ENCODE data around the gene C4B.
"Not testable (repeated sequence)": the region's sequence is repeated elsewhere in the genome, so short reads cannot be mapped to it uniquely, and the experiment has no call there.

C4B gene

DNA sequence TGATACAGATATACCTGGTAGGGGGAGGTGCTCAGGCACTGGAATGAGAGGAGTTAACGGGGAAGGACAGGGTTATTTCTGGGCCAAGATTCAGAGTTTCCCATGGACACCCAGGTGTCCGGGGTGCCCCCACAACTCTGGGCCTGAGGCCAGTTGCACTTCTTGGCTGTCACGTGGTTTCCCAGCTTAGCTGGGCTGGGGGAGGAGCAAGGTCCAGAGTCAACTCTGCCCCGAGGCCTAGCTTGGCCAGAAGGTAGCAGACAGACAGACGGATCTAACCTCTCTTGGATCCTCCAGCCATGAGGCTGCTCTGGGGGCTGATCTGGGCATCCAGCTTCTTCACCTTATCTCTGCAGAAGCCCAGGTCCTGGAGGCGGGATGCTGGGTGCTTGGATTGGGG is at the start of gene C4B:
TSS of gene C4B (plus strand) at position 249 of the 400 bp plus-strand sequence. CDS start at position 300, 51 bp downstream.
- TF ChIP-seq, protein P1, sequence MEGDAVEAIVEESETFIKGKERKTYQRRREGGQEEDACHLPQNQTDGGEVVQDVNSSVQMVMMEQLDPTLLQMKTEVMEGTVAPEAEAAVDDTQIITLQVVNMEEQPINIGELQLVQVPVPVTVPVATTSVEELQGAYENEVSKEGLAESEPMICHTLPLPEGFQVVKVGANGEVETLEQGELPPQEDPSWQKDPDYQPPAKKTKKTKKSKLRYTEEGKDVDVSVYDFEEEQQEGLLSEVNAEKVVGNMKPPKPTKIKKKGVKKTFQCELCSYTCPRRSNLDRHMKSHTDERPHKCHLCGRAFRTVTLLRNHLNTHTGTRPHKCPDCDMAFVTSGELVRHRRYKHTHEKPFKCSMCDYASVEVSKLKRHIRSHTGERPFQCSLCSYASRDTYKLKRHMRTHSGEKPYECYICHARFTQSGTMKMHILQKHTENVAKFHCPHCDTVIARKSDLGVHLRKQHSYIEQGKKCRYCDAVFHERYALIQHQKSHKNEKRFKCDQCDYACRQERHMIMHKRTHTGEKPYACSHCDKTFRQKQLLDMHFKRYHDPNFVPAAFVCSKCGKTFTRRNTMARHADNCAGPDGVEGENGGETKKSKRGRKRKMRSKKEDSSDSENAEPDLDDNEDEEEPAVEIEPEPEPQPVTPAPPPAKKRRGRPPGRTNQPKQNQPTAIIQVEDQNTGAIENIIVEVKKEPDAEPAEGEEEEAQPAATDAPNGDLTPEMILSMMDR (IDR thresholded peaks at IDR 0.05), result not testable (repeated sequence)

DNA sequence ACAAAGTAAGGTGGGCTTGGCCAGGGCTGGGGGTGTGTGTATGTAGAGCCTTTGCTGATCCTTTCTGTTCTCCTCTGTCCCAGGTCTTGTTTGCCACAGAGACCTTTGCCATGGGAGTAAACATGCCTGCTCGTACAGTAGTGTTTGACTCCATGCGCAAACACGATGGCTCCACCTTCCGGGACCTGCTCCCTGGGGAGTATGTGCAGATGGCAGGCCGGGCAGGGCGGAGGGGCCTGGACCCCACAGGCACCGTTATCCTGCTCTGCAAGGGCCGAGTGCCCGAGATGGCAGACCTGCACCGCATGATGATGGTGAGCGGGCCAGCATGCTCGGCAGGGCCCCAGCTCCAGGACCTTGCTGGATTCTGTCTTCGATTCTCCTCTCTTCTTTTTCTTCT is 48.9 kb upstream of the C4B start:
- TF ChIP-seq, protein P1 (IDR thresholded peaks at IDR 0.05), result no peak

DNA sequence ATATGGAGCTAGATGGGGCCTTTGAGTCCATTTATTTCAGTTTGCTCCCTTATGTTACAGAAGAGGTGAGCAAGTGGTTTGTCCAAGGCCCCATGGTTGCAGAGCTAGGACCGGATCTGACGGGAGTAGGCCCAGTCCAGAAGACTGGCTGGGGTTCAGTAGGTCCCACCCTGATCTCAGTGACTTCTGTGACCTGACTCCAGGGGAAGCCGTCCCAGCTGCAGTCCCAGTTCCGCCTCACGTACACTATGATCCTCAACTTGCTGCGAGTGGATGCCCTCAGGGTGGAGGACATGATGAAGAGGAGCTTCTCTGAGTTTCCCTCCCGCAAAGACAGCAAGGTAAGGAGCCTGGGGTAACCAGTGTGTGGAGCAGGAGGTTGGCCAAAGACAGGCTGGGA is 48.1 kb upstream of the C4B start:
- TF ChIP-seq, protein P1 (IDR thresholded peaks at IDR 0.05), result no peak

DNA sequence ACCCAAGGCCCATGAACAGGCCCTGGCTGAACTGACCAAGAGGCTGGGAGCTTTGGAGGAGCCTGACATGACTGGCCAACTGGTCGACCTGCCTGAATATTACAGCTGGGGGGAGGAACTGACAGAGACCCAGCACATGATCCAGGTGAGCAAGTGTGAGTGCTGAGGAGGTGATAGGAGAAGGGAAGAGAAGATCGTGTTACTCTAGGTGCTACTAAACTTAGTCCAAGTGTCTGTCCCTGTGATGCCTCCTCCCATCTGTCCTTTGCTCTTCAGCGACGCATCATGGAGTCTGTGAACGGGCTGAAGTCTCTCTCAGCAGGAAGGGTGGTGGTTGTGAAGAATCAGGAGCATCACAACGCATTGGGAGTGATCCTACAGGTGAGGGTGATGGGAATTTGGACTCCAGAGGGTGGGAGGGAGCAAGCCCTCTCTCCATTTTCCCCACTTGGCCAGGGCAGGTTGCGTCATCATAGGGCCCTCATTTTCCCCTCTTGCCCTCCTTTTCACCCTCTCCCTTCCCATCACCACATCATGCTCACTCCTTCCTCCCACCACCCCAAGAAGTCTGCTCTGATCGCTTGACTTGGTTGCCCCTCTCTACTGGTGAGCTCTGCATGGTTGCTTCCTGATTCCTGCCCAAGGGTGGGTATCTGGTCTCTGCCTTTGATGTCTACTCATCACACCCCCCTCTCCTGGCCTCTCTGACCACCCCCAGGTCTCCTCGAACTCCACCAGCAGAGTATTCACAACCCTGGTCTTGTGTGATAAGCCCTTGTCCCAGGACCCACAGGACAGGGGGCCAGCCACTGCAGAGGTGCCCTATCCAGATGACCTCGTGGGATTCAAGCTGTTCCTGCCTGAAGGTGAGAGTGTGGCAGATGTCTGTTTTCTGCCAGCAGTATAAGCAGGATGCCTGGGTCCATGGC is 47.3 kb upstream of the C4B start:
- TF ChIP-seq, protein P1 (IDR thresholded peaks at IDR 0.05), result no peak

DNA sequence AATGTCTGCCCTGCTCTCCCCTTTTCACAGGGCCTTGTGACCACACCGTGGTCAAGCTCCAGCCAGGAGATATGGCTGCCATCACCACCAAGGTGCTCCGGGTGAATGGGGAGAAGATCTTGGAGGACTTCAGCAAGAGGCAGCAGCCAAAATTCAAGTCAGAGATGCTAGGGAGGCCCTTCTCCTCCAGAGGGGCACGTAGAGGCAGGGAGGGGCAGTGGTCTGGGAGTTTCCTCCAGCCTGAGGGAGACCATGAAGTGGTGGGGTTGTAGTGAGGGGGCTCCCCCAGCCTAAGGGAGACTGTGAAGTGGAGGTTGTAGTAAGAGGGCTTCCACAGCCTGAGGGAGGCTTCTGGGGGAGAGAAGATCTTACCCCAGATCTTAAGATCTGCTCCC is 46.7 kb upstream of the C4B start:
- TF ChIP-seq, protein P1 (IDR thresholded peaks at IDR 0.05), result no peak

DNA sequence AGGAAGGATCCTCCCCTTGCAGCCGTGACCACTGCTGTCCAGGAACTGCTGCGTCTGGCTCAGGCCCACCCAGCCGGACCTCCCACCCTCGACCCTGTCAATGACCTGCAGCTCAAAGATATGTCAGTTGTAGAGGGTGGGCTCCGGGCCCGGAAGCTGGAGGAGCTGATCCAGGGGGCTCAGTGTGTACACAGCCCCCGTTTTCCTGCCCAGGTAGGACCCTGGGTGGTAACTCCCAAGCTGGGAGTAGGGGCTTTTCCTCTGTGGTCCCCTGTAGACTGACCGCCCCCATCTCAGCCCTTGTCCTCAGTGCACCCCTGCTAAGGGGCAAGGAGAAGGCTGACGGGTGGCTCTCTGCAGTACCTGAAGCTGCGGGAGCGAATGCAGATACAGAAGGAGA is 46.3 kb upstream of the C4B start:
- TF ChIP-seq, protein P1 (IDR thresholded peaks at IDR 0.05), result no peak

DNA sequence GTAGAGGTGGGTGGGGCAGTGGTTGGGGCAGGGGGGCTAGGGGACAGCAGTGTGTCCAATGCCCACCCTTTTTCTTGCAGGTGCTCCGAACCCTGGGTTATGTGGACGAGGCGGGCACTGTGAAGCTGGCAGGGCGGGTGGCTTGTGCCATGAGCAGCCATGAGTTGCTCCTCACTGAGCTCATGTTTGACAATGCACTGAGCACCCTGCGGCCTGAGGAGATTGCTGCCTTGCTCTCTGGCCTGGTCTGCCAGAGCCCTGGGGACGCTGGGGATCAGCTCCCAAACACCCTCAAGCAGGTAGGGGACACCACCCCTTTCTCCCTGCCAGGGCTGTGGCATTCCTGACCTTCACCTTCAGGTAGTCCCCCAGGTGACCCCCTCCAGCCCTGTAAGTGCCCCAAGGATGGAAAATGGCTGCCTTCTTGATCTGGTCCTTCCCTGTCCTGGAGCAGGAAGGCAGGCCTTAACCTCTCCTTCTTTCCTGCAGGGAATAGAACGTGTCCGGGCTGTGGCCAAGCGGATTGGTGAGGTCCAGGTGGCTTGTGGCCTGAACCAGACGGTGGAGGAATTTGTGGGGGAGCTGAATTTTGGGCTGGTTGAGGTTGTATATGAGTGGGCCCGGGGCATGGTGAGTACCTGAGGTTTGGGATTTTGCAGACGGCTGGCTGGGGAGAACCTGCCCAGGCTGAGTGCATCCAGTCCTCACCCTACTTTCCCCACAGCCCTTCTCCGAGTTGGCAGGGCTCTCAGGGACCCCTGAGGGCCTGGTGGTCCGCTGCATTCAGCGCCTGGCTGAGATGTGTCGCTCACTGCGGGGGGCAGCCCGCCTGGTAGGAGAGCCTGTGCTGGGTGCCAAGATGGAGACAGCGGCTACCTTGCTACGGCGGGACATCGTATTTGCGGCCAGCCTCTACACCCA is 45.5 kb upstream of the C4B start:
- TF ChIP-seq, protein P1 (IDR thresholded peaks at IDR 0.05), result no peak
